SJCRH30 (cell line): ENCODE results near the gene VWA5B2. TPM values are rescaled to one million over a fixed set of nuclear protein-coding genes. Genes with fewer than 3 reads are reported as not detected.

ENCODE experiments used
- DNase-seq, 2 experiments: peaks; one replicate each; pipeline ENCODE4 v3.0.0-alpha.2; 2015 to 2020
- H3K27ac ChIP-seq: fragments of 250-450 bp; sonication (Bioruptor Pico); 2 replicates; pipeline ENCODE4 v1.5.1; 2020; ENCODE audit warnings: mild to moderate bottlenecking, moderate library complexity
- H3K27me3 ChIP-seq: fragments of 250-450 bp; sonication (Bioruptor Pico); 2 replicates; pipeline ENCODE4 v1.5.1; 2020; ENCODE audit warnings: mild to moderate bottlenecking, moderate library complexity
- H3K36me3 ChIP-seq: fragments of 250-450 bp; sonication (Bioruptor Pico); 2 replicates; pipeline ENCODE4 v1.5.1; 2020; ENCODE audit warnings: mild to moderate bottlenecking, moderate library complexity
- H3K4me1 ChIP-seq: fragments of 250-450 bp; sonication (Bioruptor Pico); 2 replicates; pipeline ENCODE4 v1.5.1; 2020; ENCODE audit warnings: mild to moderate bottlenecking, moderate library complexity
- H3K4me3 ChIP-seq: fragments of 250-450 bp; sonication (Bioruptor Pico); 2 replicates; pipeline ENCODE4 v1.5.1; 2020; ENCODE audit warnings: mild to moderate bottlenecking, moderate library complexity
- H3K9me3 ChIP-seq: fragments of 250-450 bp; sonication (Bioruptor Pico); replicated peaks from 2 replicates; pipeline ENCODE4 v1.5.1; 2020; ENCODE audit warnings: mild to moderate bottlenecking, moderate library complexity
- total RNA-seq: library from RNA; depleted of rRNA; stranded (reverse); fragments of >200 nt; shearing (Covaris generic); gene quantifications from 2 replicates; pipeline ENCODE4 v1.2.3, GENCODE V29; 2014; rRNA removed

Gene VWA5B2
- total RNA-seq: 0.51 and 1.0 TPM in 2 replicates

GRCh38 chr3:184229394-184230080 is at the start of gene VWA5B2:
TSS of gene VWA5B2 (plus strand) at chr3:184229585. CDS start at chr3:184230529, 944 bp downstream.
- peaks cover 13% of the 10 kb centered on the region; the same call in 1 of the 2 replicates for H3K4me1 ChIP-seq
- no peaks in the 10 kb centered on the region for H3K9me3 ChIP-seq
- H3K36me3 ChIP-seq: no peaks in the 10 kb centered on the region
- 0 out of 2 replicates have a peak, but pooled peaks cover 4% of the 10 kb centered on the region for H3K27me3 ChIP-seq
- no peak within 1 kb of the TSS for H3K27ac ChIP-seq
- DNase-seq: peak; percentile 68 to 72
- peak within 1 kb of the TSS; percentile 55 for H3K4me3 ChIP-seq

- no peaks in the 10 kb centered on the region for H3K27me3 ChIP-seq
- H3K9me3 ChIP-seq: no peaks in the 10 kb centered on the region
- no peak overlapping the region for H3K4me3 ChIP-seq
- no peak for DNase-seq
- H3K36me3 ChIP-seq: peaks cover 55% of the 10 kb centered on the region
- no peak overlapping the region for H3K27ac ChIP-seq
- peaks cover 19% of the 10 kb centered on the region for H3K4me1 ChIP-seq
These were observed 49.2 kb upstream of the VWA5B2 start for GRCh38 chr3:184180165-184180564.

GRCh38 chr3:184181596-184181995 is 47.8 kb upstream of the VWA5B2 start:
- no peak overlapping the region for H3K4me3 ChIP-seq
- H3K4me1 ChIP-seq: peaks cover 20% of the 10 kb centered on the region
- no peaks in the 10 kb centered on the region for H3K27me3 ChIP-seq
- no peak for DNase-seq
- H3K27ac ChIP-seq: no peak overlapping the region
- peaks cover 55% of the 10 kb centered on the region for H3K36me3 ChIP-seq
- no peaks in the 10 kb centered on the region for H3K9me3 ChIP-seq

- Histone ChIP-seq H3K4me1 (peaks cover 18% of the 10 kb centered on the region), H3K9me3 (no peaks in the 10 kb centered on the region), H3K36me3 (peaks cover 42% of the 10 kb centered on the region), H3K27me3 (no peaks in the 10 kb centered on the region), H3K4me3 (no peak overlapping the region), H3K27ac (no peak overlapping the region)
- no peak for DNase-seq
These were observed 45.7 kb upstream of the VWA5B2 start for GRCh38 chr3:184183679-184184078.

- peaks cover 18% of the 10 kb centered on the region for H3K4me1 ChIP-seq
- H3K9me3 ChIP-seq: no peaks in the 10 kb centered on the region
- peaks cover 38% of the 10 kb centered on the region for H3K36me3 ChIP-seq
- H3K27ac ChIP-seq: peak overlapping the region; percentile 82
- no peaks in the 10 kb centered on the region for H3K27me3 ChIP-seq
- H3K4me3 ChIP-seq: peak overlapping the region; percentile 96
- DNase-seq: no peak
These were observed 44.7 kb upstream of the VWA5B2 start for GRCh38 chr3:184184546-184185230.

GRCh38 chr3:184185461-184186183 is 43.8 kb upstream of the VWA5B2 start:
- peak; percentile 98 to 99 for DNase-seq
- H3K27me3 ChIP-seq: no peaks in the 10 kb centered on the region
- H3K9me3 ChIP-seq: no peaks in the 10 kb centered on the region
- H3K4me3 ChIP-seq: peak overlapping the region; percentile 96
- peak overlapping the region; percentile 82 for H3K27ac ChIP-seq
- peaks cover 18% of the 10 kb centered on the region for H3K4me1 ChIP-seq
- peaks cover 32% of the 10 kb centered on the region for H3K36me3 ChIP-seq

GRCh38 chr3:184186184-184186901 is 43.0 kb upstream of the VWA5B2 start, which contains the start of gene ABCF3:
TSS of gene ABCF3 (plus strand) at chr3:184186199. CDS start at chr3:184186208, 9 bp downstream.
- Histone ChIP-seq H3K4me3 (peak within 1 kb of the TSS; percentile 96), H3K36me3 (peaks cover 36% of the 10 kb centered on the region), H3K27ac (peak within 1 kb of the TSS; percentile 82), H3K27me3 (no peaks in the 10 kb centered on the region), H3K4me1 (peaks cover 18% of the 10 kb centered on the region), H3K9me3 (no peaks in the 10 kb centered on the region)
- DNase-seq: no peak

- peak overlapping the region; percentile 96 for H3K4me3 ChIP-seq
- DNase-seq: no peak
- H3K36me3 ChIP-seq: peaks cover 34% of the 10 kb centered on the region
- H3K4me1 ChIP-seq: peaks cover 18% of the 10 kb centered on the region
- no peak overlapping the region; the same call in 1 of the 2 replicates for H3K27ac ChIP-seq
- H3K9me3 ChIP-seq: no peaks in the 10 kb centered on the region
- H3K27me3 ChIP-seq: no peaks in the 10 kb centered on the region
These were observed 42.5 kb upstream of the VWA5B2 start for GRCh38 chr3:184186902-184187207.

GRCh38 chr3:184188080-184188479 is 41.3 kb upstream of the VWA5B2 start:
- Histone ChIP-seq H3K4me1 (peaks cover 18% of the 10 kb centered on the region), H3K9me3 (no peaks in the 10 kb centered on the region), H3K27ac (no peak overlapping the region), H3K27me3 (no peaks in the 10 kb centered on the region), H3K4me3 (no peak overlapping the region), H3K36me3 (peaks cover 31% of the 10 kb centered on the region)
- DNase-seq: no peak

- no peak overlapping the region for H3K27ac ChIP-seq
- peaks cover 13% of the 10 kb centered on the region for H3K4me1 ChIP-seq
- no peak overlapping the region for H3K4me3 ChIP-seq
- H3K9me3 ChIP-seq: no peaks in the 10 kb centered on the region
- DNase-seq: no peak
- peaks cover 23% of the 10 kb centered on the region; the same call in 1 of the 2 replicates for H3K36me3 ChIP-seq
- H3K27me3 ChIP-seq: no peaks in the 10 kb centered on the region
These were observed 40.0 kb upstream of the VWA5B2 start for GRCh38 chr3:184189421-184189820.

- Histone ChIP-seq H3K4me3 (no peak overlapping the region), H3K4me1 (no peaks in the 10 kb centered on the region), H3K27me3 (no peaks in the 10 kb centered on the region), H3K27ac (no peak overlapping the region), H3K9me3 (no peaks in the 10 kb centered on the region), H3K36me3 (peaks cover 23% of the 10 kb centered on the region; the same call in 1 of the 2 replicates)
- no peak for DNase-seq
These were observed 36.5 kb upstream of the VWA5B2 start for GRCh38 chr3:184192889-184193288.

GRCh38 chr3:184193991-184194539 is 35.3 kb upstream of the VWA5B2 start:
- Histone ChIP-seq H3K9me3 (no peaks in the 10 kb centered on the region), H3K36me3 (peaks cover 20% of the 10 kb centered on the region; the same call in 1 of the 2 replicates), H3K27me3 (no peaks in the 10 kb centered on the region), H3K4me3 (no peak overlapping the region), H3K27ac (no peak overlapping the region), H3K4me1 (no peaks in the 10 kb centered on the region)
- no peak for DNase-seq

- Histone ChIP-seq H3K27ac (no peak overlapping the region), H3K27me3 (no peaks in the 10 kb centered on the region), H3K36me3 (peaks cover 9% of the 10 kb centered on the region; the same call in 1 of the 2 replicates), H3K9me3 (no peaks in the 10 kb centered on the region), H3K4me3 (no peak overlapping the region), H3K4me1 (no peaks in the 10 kb centered on the region)
- peak; percentile 34 to 37 for DNase-seq
These were observed 32.8 kb upstream of the VWA5B2 start for GRCh38 chr3:184196536-184196935.

- Histone ChIP-seq H3K9me3 (no peaks in the 10 kb centered on the region), H3K27ac (no peak overlapping the region), H3K4me1 (no peaks in the 10 kb centered on the region), H3K27me3 (no peaks in the 10 kb centered on the region), H3K36me3 (no peaks in the 10 kb centered on the region; the same call in 1 of the 2 replicates), H3K4me3 (no peak overlapping the region)
- no peak for DNase-seq
These were observed 30.9 kb upstream of the VWA5B2 start for GRCh38 chr3:184198509-184198908.
